HG02798 (cell line): ENCODE results near the gene QSOX2.

Experiments
- ATAC-seq: cut with Tn5 transposase; IDR thresholded peaks from one replicate; pipeline ENCODE4 v1.9.1; 2021; ENCODE audit warnings: mild to moderate bottlenecking; ENCODE audit not compliant: unreplicated experiment, poor library complexity

QSOX2 gene

DNA sequence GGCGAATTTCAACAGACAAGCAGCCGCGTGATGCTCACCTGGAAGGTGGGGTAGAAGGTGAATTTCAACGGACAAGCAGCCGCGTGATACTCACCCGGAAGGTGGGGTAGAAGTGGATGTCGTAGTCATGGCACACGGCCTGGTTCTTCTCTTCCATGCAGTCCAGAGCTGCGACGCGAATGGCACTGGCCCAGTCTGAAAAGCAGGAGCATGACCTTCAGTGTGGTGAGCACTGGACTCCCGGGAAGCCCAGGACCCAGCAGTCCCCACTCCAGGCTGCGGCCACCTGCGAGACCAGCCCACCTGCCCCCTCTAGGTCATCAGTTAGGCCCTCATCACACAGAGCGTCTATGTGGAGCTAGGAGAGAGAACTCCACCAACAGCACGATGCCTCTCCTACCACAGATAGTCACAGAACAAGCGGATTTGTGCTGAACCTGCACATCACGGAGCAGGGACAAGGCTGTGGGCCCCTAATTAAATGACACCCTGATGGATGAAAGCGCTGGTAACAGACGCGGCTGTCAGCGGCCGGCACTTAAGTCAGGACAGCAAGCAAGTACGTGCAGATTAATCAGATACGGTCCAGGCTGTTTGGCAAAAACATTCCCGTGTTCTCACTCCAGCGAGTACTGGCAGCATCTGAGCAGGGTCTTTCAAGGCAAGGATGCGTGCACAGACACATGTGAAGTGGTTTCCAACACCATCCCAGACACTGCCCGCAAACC is 18.8 kb downstream of the QSOX2 start:
- no peak for ATAC-seq

DNA sequence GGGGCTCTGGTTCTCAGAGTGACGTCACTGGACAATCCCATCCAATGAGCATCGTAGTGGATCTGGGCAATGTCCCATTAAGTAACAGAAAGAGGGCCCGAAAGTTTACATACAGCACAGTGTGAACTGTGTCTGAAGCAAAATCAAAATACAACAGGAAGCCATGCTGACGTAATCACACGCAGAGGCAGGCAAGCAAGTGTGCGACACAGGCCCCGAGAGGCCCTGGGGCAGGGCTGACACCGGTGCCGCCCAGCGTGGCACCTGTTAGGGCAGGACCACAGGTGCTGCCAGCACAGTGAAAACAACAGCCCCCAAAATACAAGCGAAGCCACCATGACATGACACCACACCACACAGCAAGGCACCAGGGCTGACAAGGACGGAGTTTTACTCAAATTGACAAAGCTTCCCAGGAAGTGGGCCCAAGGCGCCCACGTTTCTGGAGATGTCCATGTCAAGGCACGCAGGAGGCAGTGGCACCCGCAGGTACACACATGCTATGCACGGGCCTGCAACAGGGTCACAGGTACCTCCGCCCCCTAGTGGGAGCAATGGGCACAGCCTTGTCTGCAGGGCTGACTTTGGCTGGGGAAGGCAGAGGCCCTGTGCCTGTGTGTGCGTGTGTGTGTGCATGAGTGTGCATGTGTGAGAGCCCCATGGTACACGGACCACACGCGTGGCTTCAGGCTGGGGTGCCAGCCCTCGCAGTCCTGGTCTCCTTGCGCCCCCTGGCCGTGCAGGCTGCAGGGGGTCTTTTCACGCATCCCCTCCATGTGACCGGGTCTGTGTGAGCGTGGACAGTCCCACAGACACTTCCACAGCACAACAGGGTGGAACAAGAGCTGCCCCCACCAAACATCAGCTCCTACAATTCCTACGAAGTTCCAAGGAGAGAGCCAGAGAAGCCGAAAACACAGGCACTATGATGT is 19.6 kb downstream of the QSOX2 start:
- peak; percentile 62 for ATAC-seq

DNA sequence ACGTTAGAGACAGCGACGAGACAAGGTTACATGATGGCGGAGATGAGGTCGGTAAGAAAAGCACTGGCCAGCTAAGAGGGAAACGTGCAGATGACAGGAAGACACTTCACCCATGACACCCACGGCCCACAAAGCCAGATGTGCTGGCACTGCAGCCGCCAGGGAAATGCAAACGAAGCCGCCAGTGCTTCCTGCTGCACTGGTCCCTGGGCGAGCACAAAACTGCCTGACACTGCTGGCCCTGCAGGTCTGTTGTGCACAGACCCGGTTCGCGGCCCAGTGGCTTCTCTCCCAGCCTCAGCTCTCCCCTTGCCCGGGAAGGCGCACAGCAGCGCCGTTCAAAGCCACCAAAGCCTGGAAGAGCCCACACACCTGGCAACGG is 20.3 kb downstream of the QSOX2 start:
- ATAC-seq = peak; percentile 54

DNA sequence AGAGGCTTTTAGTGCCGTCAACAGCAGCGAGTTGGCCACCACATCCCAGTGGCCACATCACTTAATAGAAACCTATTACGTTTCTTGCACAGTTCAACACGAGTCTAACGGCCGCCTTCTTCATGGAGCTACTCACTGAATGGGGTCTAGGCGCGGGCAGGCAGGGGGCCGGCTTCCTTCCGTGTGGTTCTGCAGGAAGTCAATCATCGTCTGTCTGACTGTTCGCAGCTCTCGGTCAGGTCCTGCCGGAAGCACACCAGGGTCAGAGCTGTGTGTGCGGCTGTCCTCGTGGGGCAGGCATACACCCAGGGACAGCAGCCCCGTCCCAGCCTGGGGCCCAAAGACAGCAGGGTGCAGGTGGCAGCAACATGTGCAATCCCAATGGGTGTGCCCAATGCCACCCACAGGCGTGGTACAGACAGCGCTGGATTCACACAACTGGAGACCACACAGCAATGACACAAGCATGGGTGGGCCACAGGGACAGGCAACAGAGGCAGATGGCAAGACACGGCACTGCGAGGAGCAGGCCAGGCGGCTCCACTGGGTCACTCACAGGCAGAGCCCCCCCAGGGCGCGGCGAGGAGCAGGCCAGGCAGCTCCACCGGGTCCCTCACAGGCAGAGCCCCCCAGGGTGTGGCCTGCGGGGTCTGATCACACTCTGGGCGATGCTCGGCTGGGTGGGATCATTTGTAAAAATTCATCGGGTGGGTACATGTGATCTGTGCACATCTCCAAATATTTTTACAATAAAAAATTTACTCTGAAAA is 21.6 kb downstream of the QSOX2 start:
- ATAC-seq = no peak

DNA sequence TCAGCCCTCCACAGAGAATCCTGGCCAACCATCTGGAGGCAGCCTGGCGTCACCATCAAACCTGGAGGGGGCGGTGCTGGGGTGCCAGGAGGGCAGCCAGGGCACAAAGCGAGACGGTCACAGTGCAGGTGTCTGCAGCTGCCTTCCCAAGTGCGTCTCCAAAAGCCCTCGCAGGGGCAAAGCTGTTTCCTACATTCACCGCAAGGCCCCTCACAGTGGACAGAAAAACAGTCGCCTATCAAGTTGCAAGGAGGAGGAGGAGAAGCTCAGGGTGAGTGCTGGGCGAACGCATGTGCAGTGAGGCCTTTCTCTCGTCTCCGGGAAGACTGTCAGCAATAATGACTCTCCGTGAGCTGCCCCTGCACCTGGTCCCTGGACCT is 22.7 kb downstream of the QSOX2 start:
- no peak for ATAC-seq

DNA sequence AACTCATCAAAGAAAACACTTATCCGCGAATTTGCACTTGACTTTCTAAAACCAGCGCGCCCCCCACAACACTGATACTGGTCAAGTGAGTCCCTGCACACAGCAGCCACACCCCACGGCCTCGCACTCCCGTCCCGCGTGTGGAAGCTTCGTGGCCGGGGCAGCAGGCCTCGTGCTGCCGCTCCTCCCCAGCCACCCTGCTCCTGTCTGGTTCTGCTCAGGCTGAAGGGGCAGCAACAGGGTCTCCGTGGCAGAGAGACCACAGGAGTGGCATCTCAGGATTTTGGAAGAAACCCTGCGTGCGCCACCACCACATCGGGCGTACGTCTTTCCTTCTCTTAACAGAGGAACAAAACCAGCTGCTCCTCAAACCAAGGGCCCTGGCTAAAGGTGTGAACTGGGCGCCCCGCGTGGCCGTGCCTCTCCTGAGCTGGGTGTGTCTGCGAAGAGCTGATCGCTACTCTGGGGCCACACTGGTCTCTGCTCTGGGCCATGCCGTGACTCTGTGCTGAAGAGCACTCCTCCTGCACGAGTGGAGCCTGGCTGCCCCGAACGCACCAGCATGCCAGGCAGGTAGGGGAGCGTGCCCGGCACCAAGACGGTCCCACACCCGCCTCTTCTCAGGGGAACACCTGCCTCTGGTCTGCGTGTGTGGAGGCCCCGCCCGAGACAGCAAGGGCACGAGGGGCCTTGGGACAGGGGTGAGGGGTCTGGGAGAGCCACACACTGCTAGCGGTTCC is 23.3 kb downstream of the QSOX2 start:
- ATAC-seq = no peak

DNA sequence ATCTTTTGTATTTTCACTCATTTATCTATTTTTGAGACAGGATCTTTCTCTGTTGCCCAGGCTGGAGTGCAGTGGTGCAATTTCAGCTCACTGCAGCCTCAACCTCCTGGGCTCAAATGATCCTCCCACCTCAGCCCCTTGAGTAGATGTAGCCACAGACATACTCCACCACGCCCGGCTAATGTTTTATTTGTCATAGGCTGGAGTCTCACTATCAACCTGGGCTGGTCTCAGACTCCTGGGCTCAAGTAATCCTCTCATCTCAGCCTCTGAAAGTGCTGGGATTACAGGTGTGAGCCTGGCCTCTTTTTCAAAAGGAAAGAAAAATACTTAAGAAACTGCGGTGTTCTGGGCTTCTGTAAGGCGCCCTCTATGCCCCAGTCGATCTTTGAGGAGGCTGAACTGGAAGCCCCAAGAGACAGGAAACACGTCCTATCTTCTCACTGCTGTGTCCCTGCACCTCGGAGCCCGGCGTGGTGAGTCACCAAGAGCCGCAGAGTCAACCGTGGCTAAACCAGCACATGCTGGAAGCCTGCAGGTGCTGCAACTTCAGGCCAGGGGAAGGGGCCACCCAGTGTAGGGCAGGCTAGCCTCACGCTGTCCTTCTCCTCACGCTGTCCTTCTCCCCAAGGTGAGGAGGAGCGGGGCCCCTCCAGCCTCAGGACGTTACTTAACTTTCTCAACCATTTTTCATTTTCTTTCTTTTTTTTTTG is 25.4 kb downstream of the QSOX2 start:
- ATAC-seq = no peak

DNA sequence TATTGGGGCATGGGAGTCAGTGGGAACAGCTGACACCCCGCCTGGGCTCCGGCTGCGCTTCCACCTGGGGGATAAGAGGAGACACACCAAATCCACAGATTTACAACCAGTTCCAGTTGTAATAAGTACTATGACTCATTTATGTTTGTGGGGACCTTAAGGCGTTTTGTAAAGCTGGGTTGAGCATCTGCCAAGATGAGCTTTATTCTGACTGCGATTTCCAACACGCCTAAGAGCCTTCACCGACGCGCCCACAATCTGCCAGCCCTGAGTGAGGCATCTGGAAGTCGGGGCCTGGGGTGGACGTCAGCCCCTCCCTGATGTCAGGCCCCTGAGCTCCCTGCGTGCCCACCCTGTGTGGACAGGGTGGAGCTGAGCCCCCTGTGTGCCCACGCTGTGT is 26.3 kb downstream of the QSOX2 start:
- ATAC-seq = no peak

DNA sequence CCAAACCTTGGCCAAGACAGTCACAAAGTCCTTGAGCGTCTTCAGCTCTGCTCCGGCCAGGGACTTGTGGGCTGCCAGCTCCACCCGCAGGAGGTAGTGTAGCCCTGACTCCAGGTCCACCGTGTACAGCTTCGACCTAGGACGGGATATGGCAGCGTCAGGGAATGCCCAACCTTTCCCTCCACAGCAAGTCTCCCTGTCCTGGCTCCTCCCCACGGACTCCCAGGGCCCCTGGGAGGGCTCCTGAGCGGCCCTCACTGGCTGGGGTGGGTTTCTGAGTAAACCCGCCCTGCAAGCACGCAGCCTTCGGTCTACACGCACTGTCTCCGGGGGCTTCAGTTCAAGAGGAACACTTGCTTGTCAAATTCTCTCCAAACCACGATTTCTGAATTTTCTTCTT is 26.9 kb downstream of the QSOX2 start:
- no peak for ATAC-seq

DNA sequence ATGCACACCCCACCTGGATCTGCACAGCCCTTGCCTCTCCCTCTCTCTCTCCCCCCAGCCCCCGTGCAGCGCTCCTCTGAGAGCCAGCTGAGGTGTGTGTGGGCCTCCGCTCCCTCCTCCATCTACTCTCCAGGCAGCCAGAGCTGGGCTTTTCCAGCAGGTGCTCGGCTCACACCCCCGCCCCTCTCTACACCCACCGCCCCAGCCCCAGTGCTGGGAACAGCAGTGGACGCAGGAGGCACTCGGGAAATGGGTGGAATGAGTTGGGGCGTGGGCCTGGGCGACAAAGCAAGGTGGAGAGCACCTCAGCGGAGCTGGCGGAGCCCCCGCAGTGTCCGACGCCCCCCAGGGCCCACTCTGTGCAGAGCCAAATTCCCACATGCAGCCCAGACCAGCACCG is 27.3 kb downstream of the QSOX2 start:
- no peak for ATAC-seq

DNA sequence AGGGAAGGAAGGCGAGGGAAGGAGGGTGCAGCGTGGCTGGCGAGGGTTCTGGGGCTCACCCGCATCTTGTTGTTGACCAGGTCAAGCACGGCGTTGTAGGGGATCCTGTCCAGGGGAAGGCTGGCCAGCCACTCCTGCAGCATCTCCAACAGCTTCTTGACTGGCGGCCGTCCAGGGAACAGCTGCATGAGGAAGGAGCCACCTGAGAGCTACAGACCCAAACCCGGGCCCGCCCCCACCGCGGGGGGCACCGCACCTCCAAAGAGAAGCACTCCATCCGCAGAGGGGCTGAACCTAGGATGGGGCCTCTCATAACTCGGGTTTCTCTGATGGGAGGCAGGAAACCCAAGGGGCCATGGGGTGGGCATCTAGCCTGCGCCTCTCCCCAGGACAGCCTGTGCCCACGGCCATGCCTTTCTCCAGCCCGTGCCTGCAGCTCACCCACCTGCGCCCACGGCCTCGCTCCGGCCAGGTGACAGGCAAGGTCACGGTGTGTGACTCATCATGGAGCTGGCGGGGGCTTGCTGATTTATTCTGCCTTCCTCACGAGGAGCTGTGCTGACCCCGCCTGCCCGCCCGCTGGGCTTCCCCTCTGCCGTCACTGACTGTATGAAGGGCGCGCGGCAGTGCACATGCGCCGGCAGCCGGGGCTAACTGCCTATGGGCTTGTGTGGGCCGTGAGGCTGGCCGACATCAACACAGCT is 28.9 kb downstream of the QSOX2 start:
- ATAC-seq = no peak

DNA sequence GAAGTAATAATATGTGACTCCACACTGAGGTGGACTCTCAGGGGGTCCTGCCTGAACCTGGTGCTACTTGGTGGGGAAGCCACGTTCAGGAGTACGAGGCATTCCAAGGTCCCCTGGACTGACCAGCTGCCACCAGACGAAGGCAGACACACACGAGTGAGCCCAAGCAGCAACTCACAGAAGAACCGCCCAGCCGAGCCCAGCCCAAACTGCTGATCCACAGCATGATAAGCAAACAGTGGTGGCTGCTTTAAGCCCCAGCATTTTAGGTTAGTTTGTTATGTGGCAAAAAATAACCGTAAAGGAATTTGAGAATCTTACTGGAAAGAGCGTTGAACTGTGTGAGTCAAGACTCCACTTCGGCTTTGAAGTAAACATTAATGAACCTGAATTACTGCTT is 31.9 kb downstream of the QSOX2 start:
- ATAC-seq = no peak

DNA sequence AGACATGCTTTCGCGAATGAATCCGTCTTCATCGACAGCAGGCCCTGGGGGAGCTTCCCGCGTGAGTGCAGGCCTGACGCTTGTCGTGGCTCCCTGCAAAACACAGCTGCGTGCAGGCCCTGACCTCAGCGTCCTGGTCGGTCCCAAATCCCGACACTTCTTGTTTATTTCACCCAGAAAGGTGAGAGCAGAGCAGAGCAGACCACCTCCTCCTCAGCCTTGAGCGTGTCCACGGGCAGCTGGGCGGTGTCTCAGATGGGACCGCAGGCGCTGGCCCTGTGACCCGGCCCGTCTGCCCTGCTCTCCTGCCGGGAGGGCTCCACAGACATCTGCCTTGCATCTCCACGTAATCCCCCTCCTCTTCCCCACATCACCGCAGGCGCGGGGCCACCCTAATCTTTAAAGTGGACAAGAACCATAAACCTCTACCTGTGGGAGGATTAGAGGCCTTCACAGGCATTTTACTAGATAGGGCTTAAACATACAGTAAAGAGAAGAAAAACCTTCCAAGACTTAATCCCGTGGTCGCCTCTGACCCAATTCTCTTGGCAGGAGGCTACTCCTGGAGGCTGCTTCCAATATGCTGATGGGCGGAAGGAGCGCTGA is 33.2 kb downstream of the QSOX2 start:
- no peak for ATAC-seq

DNA sequence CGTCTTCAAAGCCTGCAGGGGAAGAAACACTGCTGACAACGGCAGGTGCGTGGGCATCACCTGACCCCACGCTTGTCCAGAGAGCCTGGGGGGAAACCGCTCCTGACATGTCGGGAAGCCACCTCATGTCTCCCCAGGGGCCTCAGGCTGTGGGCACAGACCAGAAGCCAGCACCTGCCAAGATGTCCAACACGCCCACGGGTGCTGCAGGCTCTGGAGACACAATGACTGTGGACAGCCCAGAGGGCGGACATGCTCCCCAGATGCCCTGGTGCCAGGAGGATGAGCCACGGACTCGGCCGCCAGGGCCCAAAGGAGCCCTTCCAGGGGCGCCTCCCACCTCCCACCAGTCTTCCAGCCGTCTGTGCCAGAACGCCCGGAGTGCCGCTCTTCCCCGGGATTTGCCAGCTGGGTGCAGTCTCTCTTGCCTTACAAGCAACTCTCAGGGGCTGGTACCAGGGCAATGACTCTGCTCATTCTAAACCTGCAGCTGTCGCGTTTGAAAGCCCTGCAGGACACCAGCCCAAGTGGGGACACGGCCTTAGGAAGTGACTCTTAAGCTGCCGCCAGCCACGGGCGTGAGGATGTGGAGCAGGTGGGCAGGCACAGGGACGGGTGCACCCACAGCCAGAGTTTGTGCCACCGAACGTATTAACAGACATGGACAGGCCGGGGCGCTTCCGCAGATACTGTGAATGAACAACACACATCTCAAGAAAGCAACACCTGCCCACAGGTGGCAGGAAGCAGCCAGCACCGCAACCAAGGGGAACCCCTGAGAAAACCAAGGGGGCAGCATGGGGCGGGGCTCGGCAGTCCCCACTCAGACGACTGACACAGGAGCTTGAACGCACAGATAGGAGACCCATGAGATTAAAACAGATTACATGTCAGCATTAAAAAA is 33.9 kb downstream of the QSOX2 start:
- no peak for ATAC-seq

DNA sequence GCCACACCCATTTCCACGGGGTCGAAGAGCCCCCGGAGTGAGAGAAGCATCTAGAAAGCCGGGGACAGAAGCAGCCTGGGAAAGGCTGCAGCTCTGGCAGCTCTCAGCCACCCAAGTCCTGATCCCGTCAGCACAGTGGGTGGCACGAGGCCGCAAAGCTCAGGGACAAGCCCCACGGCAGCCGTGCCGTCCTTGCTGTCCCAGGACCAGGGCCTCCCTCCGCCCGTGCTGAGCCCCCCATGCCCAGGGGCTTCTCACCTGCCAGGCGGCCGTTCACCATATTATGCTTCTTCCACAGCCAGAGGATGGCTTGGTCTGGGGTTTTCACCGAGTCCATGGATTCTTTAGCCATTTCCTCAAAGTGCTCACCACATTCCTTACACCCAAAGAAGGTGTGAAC is 34.6 kb downstream of the QSOX2 start:
- ATAC-seq = no peak

DNA sequence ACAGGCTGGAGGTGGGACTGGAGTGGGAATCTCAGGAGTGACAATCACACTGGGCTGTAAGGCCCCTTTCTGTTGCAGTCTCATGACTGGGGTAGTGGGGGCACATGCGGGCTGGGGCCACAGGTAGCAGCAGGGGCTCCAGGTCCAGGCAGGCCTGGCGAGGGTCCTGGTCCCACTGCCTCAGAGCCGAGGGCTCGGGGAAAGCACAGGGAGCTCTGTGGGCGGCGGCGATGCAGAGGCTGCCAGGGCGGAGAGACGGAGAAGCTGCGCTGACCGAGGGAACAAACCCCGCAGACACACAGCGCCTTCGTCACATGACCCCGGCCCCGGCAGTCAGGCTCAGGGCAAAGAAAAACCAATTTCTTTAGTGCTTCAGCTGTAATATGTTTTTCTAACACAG is 35.3 kb downstream of the QSOX2 start:
- ATAC-seq = no peak

DNA sequence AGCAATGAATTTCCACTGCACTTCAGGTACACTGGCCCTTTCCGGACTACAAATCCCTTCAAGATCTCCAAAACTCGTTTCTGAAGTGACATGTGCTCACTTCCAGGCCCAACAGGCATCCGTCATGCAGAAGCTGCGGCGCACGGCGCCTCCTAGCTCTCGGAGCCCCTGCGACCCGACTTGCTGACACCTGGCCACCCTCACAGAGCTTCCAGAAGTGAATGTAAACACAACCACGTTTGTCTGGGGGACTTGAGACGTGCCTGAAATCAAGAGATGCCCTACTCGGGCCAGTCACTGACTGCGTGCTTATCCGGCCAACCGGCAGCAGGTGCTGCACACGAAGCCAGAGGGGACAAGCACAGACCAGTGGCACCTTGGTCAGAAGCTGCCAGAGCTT is 35.8 kb downstream of the QSOX2 start:
- ATAC-seq = no peak

DNA sequence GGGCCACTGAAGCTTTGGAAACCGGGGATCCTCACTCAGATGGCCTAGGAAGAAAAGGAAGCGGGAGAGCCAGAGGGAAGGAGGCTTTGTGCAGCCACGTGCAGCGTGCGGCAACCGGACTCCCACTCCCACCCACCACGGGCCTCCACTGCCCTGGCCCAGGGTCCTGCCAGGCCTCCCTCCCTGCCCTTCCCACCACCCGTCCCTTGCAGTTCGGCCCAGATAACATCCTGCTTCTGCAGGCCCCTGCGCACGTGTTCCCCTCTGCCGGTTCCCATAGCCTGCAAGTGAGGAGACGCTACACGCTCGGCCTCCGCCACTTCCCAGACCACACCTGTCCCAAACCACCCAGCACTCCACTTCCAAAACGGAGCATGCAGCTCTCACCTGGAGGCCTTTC is 36.4 kb downstream of the QSOX2 start:
- no peak for ATAC-seq
